GM12878 (cell line): ENCODE data around the gene ZNF302.
"Not testable (repeated sequence)": the region's sequence is repeated elsewhere in the genome, so short reads cannot be mapped to it uniquely, and the experiment has no call there.

Experiments
- MTA3 ChIP-seq: IDR thresholded peaks from 2 replicates; pipeline ENCODE4 v1.6.1; 2012; ENCODE audit warnings: low read length, inconsistent platforms, borderline replicate concordance
- POLR2A ChIP-seq: IDR thresholded peaks from 2 replicates; pipeline ENCODE4 v1.6.1; 2011; ENCODE audit warnings: low read depth, mild to moderate bottlenecking, low read length
- POLR2AphosphoS5 ChIP-seq: IDR thresholded peaks from 2 replicates; pipeline ENCODE4 v1.6.1; 2011; ENCODE audit warnings: mild to moderate bottlenecking, low read length, inconsistent platforms
- SREBF2 ChIP-seq: IDR thresholded peaks from 2 replicates; pipeline ENCODE4 v1.6.1; 2012; ENCODE audit warnings: mild to moderate bottlenecking, low read length

DNA sequence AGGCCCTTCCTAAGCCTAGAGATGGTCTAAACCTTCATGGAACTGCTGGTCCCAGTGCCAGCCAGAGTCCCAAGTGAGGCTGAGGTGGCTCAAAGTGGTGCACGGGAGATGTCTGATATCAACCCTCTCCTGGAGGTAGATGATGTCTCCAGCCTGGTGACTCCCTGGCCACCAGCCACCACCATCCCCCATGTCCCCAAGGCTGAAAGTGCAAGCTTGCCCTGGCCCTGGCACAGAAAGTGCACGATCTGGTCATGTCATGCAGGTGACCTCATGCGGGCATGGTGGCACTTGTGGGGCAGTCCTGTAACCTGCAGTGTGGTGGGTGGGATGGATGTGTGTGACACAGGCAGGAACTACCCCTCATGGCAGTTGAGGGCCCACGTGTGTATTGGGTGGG, 12.2 kb upstream of the ZNF302 start:
- TF ChIP-seq POLR2AphosphoS5, POLR2A, MTA3, SREBF2: not testable (repeated sequence)
